Trophoblast cell (in vitro differentiated cells and primary cell): Measurements from ENCODE around the gene VPS33A.

Source experiments
- DNase-seq, 2 donors: peaks; one replicate each; pipeline ENCODE4 v3.0.0-alpha.2; 2016
- H2AFZ ChIP-seq: 2 replicates; pipeline ENCODE4 v1.6.1; 2013; ENCODE audit warnings: low read length, moderate library complexity, mild to moderate bottlenecking; ENCODE audit not compliant: insufficient read depth, poor library complexity
- H2AK5ac ChIP-seq: 2 replicates; pipeline ENCODE4 v1.6.1; 2013; ENCODE audit warnings: mild to moderate bottlenecking, low read length
- H2BK120ac ChIP-seq: 2 replicates; pipeline ENCODE4 v1.6.1; 2013; ENCODE audit warnings: low read length, mild to moderate bottlenecking, moderate library complexity; ENCODE audit not compliant: insufficient read depth, poor library complexity
- H2BK12ac ChIP-seq: 2 replicates; pipeline ENCODE4 v1.6.1; 2013; ENCODE audit warnings: mild to moderate bottlenecking, low read length, moderate library complexity
- H2BK5ac ChIP-seq: 2 replicates; pipeline ENCODE4 v1.6.1; 2013; ENCODE audit warnings: low read length, low read depth, moderate library complexity, mild to moderate bottlenecking; ENCODE audit not compliant: poor library complexity
- H3K14ac ChIP-seq: 2 replicates; pipeline ENCODE4 v1.6.1; 2013; ENCODE audit warnings: mild to moderate bottlenecking, low read length
- H3K18ac ChIP-seq: 2 replicates; pipeline ENCODE4 v1.6.1; 2013; ENCODE audit warnings: mild to moderate bottlenecking, low read length
- H3K23ac ChIP-seq: 2 replicates; pipeline ENCODE4 v1.6.1; 2013; ENCODE audit warnings: low read length
- H3K27ac ChIP-seq: 2 replicates; pipeline ENCODE4 v1.5.1; 2013; ENCODE audit warnings: low read depth, mild to moderate bottlenecking, inconsistent platforms, low read length, moderate library complexity
- H3K27me3 ChIP-seq: 2 replicates; pipeline ENCODE4 v1.6.1; 2013; ENCODE audit warnings: inconsistent platforms, mild to moderate bottlenecking, low read length, moderate library complexity; ENCODE audit not compliant: insufficient read depth
- H3K36me3 ChIP-seq, 2 experiments: 1 replicate in 1 of 2; 2 replicates in 1 of 2; pipeline ENCODE4 v1.6.1; 2013; ENCODE audit warnings: low read length in 2 of 2, mild to moderate bottlenecking in 2 of 2, moderate library complexity in 1 of 2; ENCODE audit not compliant: insufficient read depth in 2 of 2, control insufficient read depth in 1 of 2
- H3K4ac ChIP-seq: 2 replicates; pipeline ENCODE4 v1.6.1; 2013; ENCODE audit warnings: low read depth, mild to moderate bottlenecking, low read length, moderate library complexity
- H3K4me1 ChIP-seq, 2 experiments: 1 replicate in 1 of 2; 2 replicates in 1 of 2; pipeline ENCODE4 v1.6.1; 2013; ENCODE audit warnings: low read length in 2 of 2, mild to moderate bottlenecking in 2 of 2, moderate library complexity in 1 of 2; ENCODE audit not compliant: insufficient read depth in 2 of 2, control insufficient read depth in 1 of 2
- H3K4me2 ChIP-seq: 2 replicates; pipeline ENCODE4 v1.6.1; 2013; ENCODE audit warnings: inconsistent platforms, mild to moderate bottlenecking, low read length, moderate library complexity
- H3K4me3 ChIP-seq: 2 replicates; pipeline ENCODE4 v1.5.1; 2013; ENCODE audit warnings: mild to moderate bottlenecking, low read depth, low read length, inconsistent platforms
- H3K79me1 ChIP-seq: one replicate; pipeline ENCODE4 v1.6.1; 2013; ENCODE audit warnings: low read length
- H3K79me2 ChIP-seq: 2 replicates; pipeline ENCODE4 v1.6.1; 2013; ENCODE audit warnings: low read length, mild to moderate bottlenecking; ENCODE audit not compliant: control insufficient read depth, insufficient read depth, poor library complexity
- H3K9ac ChIP-seq: 2 replicates; pipeline ENCODE4 v1.6.1; 2013; ENCODE audit warnings: mild to moderate bottlenecking, low read length
- H3K9me3 ChIP-seq: 2 replicates; pipeline ENCODE4 v1.6.1; 2013; ENCODE audit warnings: low read depth, mild to moderate bottlenecking, control low read depth, inconsistent platforms, low read length; ENCODE audit not compliant: insufficient read depth
- H4K12ac ChIP-seq: 2 replicates; pipeline ENCODE4 v1.6.1; 2013; ENCODE audit warnings: low read depth, mild to moderate bottlenecking, low read length, moderate library complexity
- H4K8ac ChIP-seq: 2 replicates; pipeline ENCODE4 v1.6.1; 2013; ENCODE audit warnings: low read depth, mild to moderate bottlenecking, low read length, moderate library complexity
- H4K91ac ChIP-seq: one replicate; pipeline ENCODE4 v1.6.1; 2013; ENCODE audit warnings: low read depth, mild to moderate bottlenecking, low read length, moderate library complexity
- WGBS: extraction: QIAGEN DNeasy Blood & Tissue Kit; methylation state at CpG from one replicate; pipeline ENCODE4 v1.1.7; 2013; ENCODE audit warnings: missing lambda C conversion rate; ENCODE audit not compliant: insufficient read length, insufficient coverage; ENCODE audit errors: extremely low coverage; 5-methylcytosine and 5-hydroxymethylcytosine counted together

VPS33A gene

DNA sequence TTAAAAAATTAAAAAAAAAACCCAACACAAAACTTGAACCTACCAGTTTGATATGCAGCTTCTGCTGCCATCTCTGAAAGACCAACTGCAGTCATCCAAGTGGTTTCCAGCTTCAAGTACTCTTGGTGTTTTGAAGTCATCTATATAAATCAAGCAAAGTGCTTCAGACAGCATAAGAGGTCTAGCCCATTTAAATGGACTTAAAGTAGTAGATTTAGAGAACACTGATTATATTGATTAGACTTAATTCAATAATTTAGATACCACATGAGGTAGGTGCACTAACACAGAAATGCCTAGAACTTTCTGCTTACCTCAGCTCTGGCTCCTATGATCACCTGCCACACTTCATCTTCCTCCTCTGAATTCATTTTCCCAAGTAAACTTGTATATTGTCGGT is 49.8 kb downstream of the VPS33A start:
- WGBS = no CpG with 5 or more reads among the region's 1 CpG
- no peak overlapping the region for H3K4me2 ChIP-seq
- H3K79me2 ChIP-seq = no peaks in the 10 kb centered on the region
- no peak overlapping the region for H2BK5ac ChIP-seq
- no peak overlapping the region for H3K27ac ChIP-seq
- DNase-seq = no peak
- H3K4me1 ChIP-seq = no peaks in the 10 kb centered on the region
- no peak overlapping the region for H3K4ac ChIP-seq
- peaks cover 45 to 50% of the 10 kb centered on the region in 2 experiments for H3K36me3 ChIP-seq
- H2AFZ ChIP-seq = no peak overlapping the region
- H3K14ac ChIP-seq = no peak overlapping the region
- no peaks in the 10 kb centered on the region for H3K79me1 ChIP-seq
- no peak overlapping the region for H3K4me3 ChIP-seq
- no peaks in the 10 kb centered on the region for H3K9me3 ChIP-seq
- H2BK12ac ChIP-seq = no peak overlapping the region
- no peak overlapping the region for H4K91ac ChIP-seq
- H4K12ac ChIP-seq = no peak overlapping the region
- H2AK5ac ChIP-seq = no peak overlapping the region
- H2BK120ac ChIP-seq = no peak overlapping the region
- no peaks in the 10 kb centered on the region for H3K27me3 ChIP-seq
- H3K9ac ChIP-seq = no peak overlapping the region
- H3K18ac ChIP-seq = no peak overlapping the region
- no peak overlapping the region for H4K8ac ChIP-seq
- no peak overlapping the region for H3K23ac ChIP-seq

DNA sequence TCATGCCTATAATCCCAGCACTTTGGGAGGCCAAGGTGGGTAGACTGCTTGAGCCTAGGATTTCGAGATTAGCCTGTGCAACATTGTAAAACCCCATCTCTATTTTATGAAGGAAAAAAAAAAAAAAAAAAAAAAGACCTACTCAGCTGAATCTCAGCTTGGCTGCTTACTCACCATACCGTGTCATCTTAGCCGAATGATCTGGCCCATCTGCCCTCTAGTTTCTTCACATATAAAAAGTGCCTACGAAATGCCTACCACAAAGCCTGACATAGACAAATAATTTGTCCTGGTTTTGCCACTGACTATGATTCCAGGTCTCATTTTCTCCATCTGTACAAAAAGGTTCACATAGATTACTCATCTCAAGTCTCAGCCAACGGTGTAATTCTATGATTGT is 50.5 kb downstream of the VPS33A start:
- Histone ChIP-seq H2BK5ac (no peak overlapping the region), H4K12ac (no peak overlapping the region), H3K4me1 (no peaks in the 10 kb centered on the region), H3K4me3 (no peak overlapping the region), H2BK12ac (no peak overlapping the region), H4K91ac (no peak overlapping the region), H3K18ac (no peak overlapping the region), H3K14ac (no peak overlapping the region), H3K79me2 (no peaks in the 10 kb centered on the region), H3K4me2 (no peak overlapping the region), H3K27ac (no peak overlapping the region), H2AK5ac (no peak overlapping the region), H4K8ac (no peak overlapping the region), H3K9me3 (no peaks in the 10 kb centered on the region), H3K79me1 (no peaks in the 10 kb centered on the region), H3K27me3 (no peaks in the 10 kb centered on the region), H3K36me3 (peaks cover 49 to 53% of the 10 kb centered on the region in 2 experiments), H2AFZ (no peak overlapping the region), H2BK120ac (no peak overlapping the region), H3K9ac (no peak overlapping the region), H3K23ac (no peak overlapping the region), H3K4ac (no peak overlapping the region)
- WGBS = no CpG with 5 or more reads among the region's 5 CpGs
- DNase-seq = no peak

DNA sequence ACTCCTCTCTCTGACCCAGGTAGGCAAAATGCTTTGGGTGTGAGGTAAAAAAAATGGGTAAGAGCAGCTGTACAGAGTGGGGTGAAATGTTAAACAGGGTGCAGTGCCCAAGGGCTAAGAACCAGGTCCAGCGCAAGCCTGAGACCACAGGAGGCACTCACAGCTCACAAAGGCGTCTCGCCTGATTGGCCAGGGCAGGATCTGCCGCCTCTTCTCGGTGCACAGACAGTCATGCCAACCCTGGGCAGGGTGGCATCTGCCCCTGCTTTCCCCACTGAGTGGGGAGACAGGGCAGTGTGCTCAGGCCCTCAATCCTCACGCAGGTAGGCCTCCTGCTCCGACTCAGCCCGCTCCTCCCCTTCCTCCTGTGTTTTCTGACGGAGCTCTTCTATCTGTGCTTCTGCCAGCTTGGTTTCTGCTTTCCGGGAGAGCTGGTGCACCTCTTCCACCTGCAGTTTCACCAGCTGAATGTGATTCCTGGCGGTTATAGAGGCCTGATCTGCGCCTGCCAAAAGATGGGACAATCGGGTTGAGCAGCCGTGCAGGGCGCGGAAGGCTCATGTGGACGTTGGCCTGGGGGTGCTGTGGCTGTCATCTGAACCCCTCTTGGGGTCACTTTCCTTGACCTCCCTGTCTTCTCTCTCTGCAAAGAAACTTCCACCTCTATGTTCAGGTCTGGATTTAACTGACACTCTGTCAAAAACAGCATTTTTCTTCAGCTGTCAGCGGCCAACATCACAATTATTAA is 58.0 kb downstream of the VPS33A start:
- WGBS = no CpG with 5 or more reads among the region's 18 CpGs
- no peak overlapping the region for H2BK120ac ChIP-seq
- H3K27ac ChIP-seq = no peak overlapping the region
- peaks cover 13% of the 10 kb centered on the region for H3K27me3 ChIP-seq
- no peak overlapping the region for H4K12ac ChIP-seq
- peaks cover 1% of the 10 kb centered on the region for H3K9me3 ChIP-seq
- no peak overlapping the region for H2BK5ac ChIP-seq
- H3K4me2 ChIP-seq = no peak overlapping the region
- no peak overlapping the region for H2BK12ac ChIP-seq
- H3K14ac ChIP-seq = no peak overlapping the region
- H4K91ac ChIP-seq = no peak overlapping the region
- H3K36me3 ChIP-seq = peaks cover 39 to 46% of the 10 kb centered on the region in 2 experiments
- peaks cover 2% of the 10 kb centered on the region for H3K79me1 ChIP-seq
- no peak overlapping the region for H4K8ac ChIP-seq
- no peak overlapping the region for H3K9ac ChIP-seq
- H3K4me1 ChIP-seq = peaks cover 6% of the 10 kb centered on the region in 2 experiments
- no peak overlapping the region for H3K4ac ChIP-seq
- no peak overlapping the region for H3K18ac ChIP-seq
- no peak overlapping the region for H3K23ac ChIP-seq
- H2AFZ ChIP-seq = no peak overlapping the region
- H2AK5ac ChIP-seq = no peak overlapping the region
- H3K79me2 ChIP-seq = no peaks in the 10 kb centered on the region
- no peak overlapping the region for H3K4me3 ChIP-seq
- DNase-seq = no peak

DNA sequence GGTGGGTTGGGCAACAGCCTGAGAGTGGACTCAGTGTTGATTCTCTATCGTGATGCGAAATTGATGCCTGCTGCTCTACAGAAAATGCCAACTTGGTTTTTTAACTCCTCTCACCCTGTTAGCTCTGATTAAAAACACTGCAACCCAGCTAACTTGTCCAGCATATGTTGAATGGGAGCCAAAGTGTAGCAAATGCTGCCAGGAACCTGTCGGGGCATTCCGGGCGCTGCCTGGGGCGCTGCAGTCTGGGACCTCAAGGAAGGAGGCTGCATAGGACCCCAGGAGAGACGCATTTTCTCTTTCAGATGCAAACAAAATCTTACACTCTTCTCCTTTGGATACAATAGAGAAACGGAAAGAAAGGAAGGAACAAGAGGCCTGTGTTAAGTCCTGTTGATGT is 58.9 kb downstream of the VPS33A start:
- H3K36me3 ChIP-seq = peaks cover 31 to 40% of the 10 kb centered on the region in 2 experiments
- no peak overlapping the region for H3K27ac ChIP-seq
- peaks cover 1% of the 10 kb centered on the region for H3K9me3 ChIP-seq
- no peak overlapping the region for H3K4ac ChIP-seq
- no CpG with 5 or more reads among the region's 8 CpGs for WGBS
- no peak overlapping the region for H3K9ac ChIP-seq
- DNase-seq = no peak
- peaks cover 13% of the 10 kb centered on the region for H3K27me3 ChIP-seq
- no peak overlapping the region for H2AFZ ChIP-seq
- no peak overlapping the region for H2BK120ac ChIP-seq
- no peak overlapping the region for H4K8ac ChIP-seq
- H3K14ac ChIP-seq = no peak overlapping the region
- no peak overlapping the region for H2BK12ac ChIP-seq
- no peak overlapping the region for H3K4me3 ChIP-seq
- no peak overlapping the region for H2BK5ac ChIP-seq
- H3K79me2 ChIP-seq = no peaks in the 10 kb centered on the region
- H2AK5ac ChIP-seq = no peak overlapping the region
- peaks cover 2% of the 10 kb centered on the region for H3K79me1 ChIP-seq
- H3K18ac ChIP-seq = no peak overlapping the region
- peaks cover 6 to 9% of the 10 kb centered on the region in 2 experiments for H3K4me1 ChIP-seq
- H3K4me2 ChIP-seq = no peak overlapping the region
- H4K91ac ChIP-seq = no peak overlapping the region
- no peak overlapping the region for H4K12ac ChIP-seq
- H3K23ac ChIP-seq = no peak overlapping the region
